ENCODE measurements around the gene TENM4. TPM values are rescaled to one million over a fixed set of nuclear protein-coding genes. Genes with fewer than 3 reads are reported as not detected.

Gene TENM4
- total RNA-seq, 1 experiment from 2014 or later, result 9.9 TPM

GRCh38 chr11:78820741-78821140, 620.1 kb downstream of the TENM4 start:
- TF ChIP-seq CTCF (IDR thresholded peaks at IDR 0.05; ENCODE audit: unreplicated experiment), result no peak
- no peaks in the 10 kb centered on the region for H3K4me1 Mint-ChIP-seq (ENCODE audit: insufficient read depth, unreplicated experiment)
- H3K4me3 Mint-ChIP-seq (ENCODE audit: unreplicated experiment), result no peak overlapping the region
- DNase-seq (ENCODE audit: unreplicated experiment), result no peak
- H3K9me3 Mint-ChIP-seq (ENCODE audit: unreplicated experiment), result no peaks in the 10 kb centered on the region
- intact Hi-C loops (cut with micrococcal nuclease), result no loop called here
- BruUV-seq (replicated peaks), result no TSS peak
- H3K36me3 Mint-ChIP-seq (ENCODE audit: insufficient read depth, unreplicated experiment), result no peaks in the 10 kb centered on the region
- H3K27ac Mint-ChIP-seq (ENCODE audit: low read depth, unreplicated experiment), result no peak overlapping the region
- CTCF ChIA-PET, result interaction anchor here (0.5 to 0.6 kb wide), 2 partner anchors 271 to 618 kb away, joined by 3 read pairs; no protein-coding TSS in a partner anchor
- POLR2A ChIA-PET, result no interaction called here
- H3K27me3 Mint-ChIP-seq (ENCODE audit: insufficient read depth, unreplicated experiment), result no peaks in the 10 kb centered on the region

DNA sequence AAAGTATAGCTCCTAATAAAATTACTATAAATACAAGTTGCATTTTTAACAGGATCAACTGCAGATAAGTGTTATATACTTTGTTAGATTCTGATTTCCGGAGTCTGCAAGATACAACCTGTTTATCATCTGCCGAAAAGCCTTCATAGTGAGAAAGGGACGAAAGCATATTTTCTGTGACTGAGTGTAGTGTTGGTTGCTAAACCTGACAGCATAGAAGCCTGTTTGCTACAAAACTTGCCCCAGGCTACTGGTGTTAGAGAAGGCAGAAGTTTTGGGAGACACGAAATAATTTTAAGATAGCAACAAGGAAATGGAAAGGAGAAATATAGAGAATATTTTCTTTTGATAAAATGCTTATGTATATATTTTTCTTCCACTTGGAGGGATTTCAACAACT, 622.6 kb downstream of the TENM4 start:
- no TSS peak for BruUV-seq (replicated peaks)
- no peak for TF ChIP-seq CTCF (IDR thresholded peaks at IDR 0.05; ENCODE audit: unreplicated experiment)
- Mint-ChIP-seq H3K4me1 (ENCODE audit: insufficient read depth, unreplicated experiment) (peaks cover 3% of the 10 kb centered on the region), H3K9me3 (ENCODE audit: unreplicated experiment) (no peaks in the 10 kb centered on the region), H3K27me3 (ENCODE audit: insufficient read depth, unreplicated experiment) (no peaks in the 10 kb centered on the region), H3K36me3 (ENCODE audit: insufficient read depth, unreplicated experiment) (no peaks in the 10 kb centered on the region), H3K4me3 (ENCODE audit: unreplicated experiment) (no peak overlapping the region), H3K27ac (ENCODE audit: low read depth, unreplicated experiment) (no peak overlapping the region)
- intact Hi-C loops (cut with micrococcal nuclease), result no loop called here
- no peak for DNase-seq (ENCODE audit: unreplicated experiment)
- ChIA-PET CTCF (interaction anchor here (1.4 kb wide), 1 partner anchor 173 kb away, joined by 3 read pairs; no protein-coding TSS in a partner anchor), POLR2A (interaction anchor here (0.9 kb wide), 1 partner anchor 38 kb away, joined by 4 read pairs; no protein-coding TSS in a partner anchor)

- Mint-ChIP-seq H3K27ac (ENCODE audit: low read depth, unreplicated experiment) (no peak overlapping the region), H3K27me3 (ENCODE audit: insufficient read depth, unreplicated experiment) (no peaks in the 10 kb centered on the region), H3K9me3 (ENCODE audit: unreplicated experiment) (no peaks in the 10 kb centered on the region), H3K4me1 (ENCODE audit: insufficient read depth, unreplicated experiment) (peaks cover 12% of the 10 kb centered on the region), H3K4me3 (ENCODE audit: unreplicated experiment) (no peak overlapping the region), H3K36me3 (ENCODE audit: insufficient read depth, unreplicated experiment) (no peaks in the 10 kb centered on the region)
- intact Hi-C loops (cut with micrococcal nuclease), result no loop called here
- DNase-seq (ENCODE audit: unreplicated experiment), result no peak
- no TSS peak for BruUV-seq (replicated peaks)
- TF ChIP-seq CTCF (IDR thresholded peaks at IDR 0.05; ENCODE audit: unreplicated experiment), result no peak
- CTCF ChIA-PET, result interaction anchor here (0.7 kb wide), 1 partner anchor 722 kb away, joined by 3 read pairs; no protein-coding TSS in a partner anchor
- POLR2A ChIA-PET, result interaction anchor here (0.7 kb wide), 1 partner anchor 12 kb away, joined by 5 read pairs; no protein-coding TSS in a partner anchor
Measured at GRCh38 chr11:78815831-78816230, 625.0 kb downstream of the TENM4 start.

- intact Hi-C loops (cut with micrococcal nuclease), result no loop called here
- ChIA-PET CTCF (no interaction called here), POLR2A (no interaction called here)
- Mint-ChIP-seq H3K9me3 (ENCODE audit: unreplicated experiment) (no peaks in the 10 kb centered on the region), H3K4me1 (ENCODE audit: insufficient read depth, unreplicated experiment) (peaks cover 12% of the 10 kb centered on the region), H3K27ac (ENCODE audit: low read depth, unreplicated experiment) (no peak overlapping the region), H3K27me3 (ENCODE audit: insufficient read depth, unreplicated experiment) (no peaks in the 10 kb centered on the region), H3K36me3 (ENCODE audit: insufficient read depth, unreplicated experiment) (no peaks in the 10 kb centered on the region), H3K4me3 (ENCODE audit: unreplicated experiment) (no peak overlapping the region)
- peak; percentile 35 for DNase-seq (ENCODE audit: unreplicated experiment)
- BruUV-seq (replicated peaks), result no TSS peak
- TF ChIP-seq CTCF (IDR thresholded peaks at IDR 0.05; ENCODE audit: unreplicated experiment), result no peak
Measured at GRCh38 chr11:78812513-78813293, 628.1 kb downstream of the TENM4 start.

Measured in MCF 10A (cell line).